Retinal pigment epithelial cell (primary cell): ENCODE measurements around the gene XRCC1.

ENCODE experiments used
- DNase-seq: peaks from one replicate; pipeline ENCODE4 v3.0.0-alpha.2; 2010; ENCODE audit warnings: low read depth
- H3K4me3 ChIP-seq: 2 replicates; pipeline ENCODE4 v1.5.1; 2011; ENCODE audit warnings: mild to moderate bottlenecking, low read length, control low read depth, moderate library complexity
- CTCF ChIP-seq: conservative IDR thresholded peaks from 2 replicates; pipeline ENCODE4 v1.5.1; 2011; ENCODE audit warnings: low read depth, low read length, control low read depth, inconsistent platforms

The XRCC1 gene

GRCh38 chr19:43532962-43533545, 42.3 kb downstream of the XRCC1 start, which contains the start of gene ZNF575:
ZNF575 (plus strand) TSS chr19:43533188; CDS start chr19:43534423, 1,235 bp downstream.
- peak; percentile 81 for DNase-seq
- TF ChIP-seq CTCF = no peak
- H3K4me3 ChIP-seq = peak within 1 kb of the TSS; percentile 44

GRCh38 chr19:43532571-43532961, 42.8 kb downstream of the XRCC1 start:
- DNase-seq = peak; percentile 54
- no peak for TF ChIP-seq CTCF
- peak overlapping the region; percentile 43 for H3K4me3 ChIP-seq

- DNase-seq = no peak
- no peak for TF ChIP-seq CTCF
- no peak overlapping the region for H3K4me3 ChIP-seq
Observed at GRCh38 chr19:43527860-43528622, 47.3 kb downstream of the XRCC1 start.

- DNase-seq = no peak
Observed at GRCh38 chr19:43526884-43527859, 48.2 kb downstream of the XRCC1 start, which contains the start of gene ETHE1. ETHE1 (minus strand) TSS chr19:43527201; CDS start chr19:43527177, 24 bp downstream.

GRCh38 chr19:43525836-43526771, 49.2 kb downstream of the XRCC1 start:
- peak overlapping the region; percentile 90 for H3K4me3 ChIP-seq
- TF ChIP-seq CTCF = no peak
- no peak for DNase-seq

More at GRCh38 chr19:43526884-43527859, 48.2 kb downstream of the XRCC1 start, which contains the start of gene ETHE1:
- peak within 1 kb of the TSS; percentile 90 for H3K4me3 ChIP-seq
- TF ChIP-seq CTCF = no peak
